ENCODE results near the gene CCNI.

- TF ChIP-seq CTCF (IDR thresholded peaks at IDR 0.05; ENCODE audit: low read depth, low read length) (no peak), MAX (IDR thresholded peaks at IDR 0.05; ENCODE audit: low read depth, low read length) (no peak), POLR2A (IDR thresholded peaks at IDR 0.05; ENCODE audit: extremely low read depth, insufficient read length) (no peak), MYC (IDR thresholded peaks at IDR 0.05; ENCODE audit: low read depth, low read length) (no peak)
Observed at GRCh38 chr4:77121736-77122240, 46.0 kb upstream of the CCNI start.

Measured in NB4 (cell line).